Mesenteric fat pad (tissue), 1 donor: Measurements from ENCODE around the gene CACNB2. TPM values are rescaled to one million over a fixed set of nuclear protein-coding genes. Genes with fewer than 3 reads are reported as not detected.

Experiments
- DNase-seq: peaks from one replicate; pipeline ENCODE4 v3.0.0-alpha.2; 2020; ENCODE audit warnings: low spot score
- total RNA-seq: library from RNA; stranded (reverse); fragmentation: NEBNext Ultra II Directional; extraction: Animal tissue kit (Norgen Biotek cat#: 25700); gene quantifications from one replicate; pipeline ENCODE4 v1.2.1, GENCODE V29; 2021
- donor health status: DM: yes; HTN: yes; CAD: no.

The CACNB2 gene
- total RNA-seq, 1 donor from 2014 or later, result 0.19 TPM

- no peak for DNase-seq
These were observed 141.9 kb downstream of the CACNB2 start for GRCh38 chr10:18282094-18282493.

GRCh38 chr10:18290651-18291313, 150.6 kb downstream of the CACNB2 start:
- DNase-seq, result no peak

- no peak for DNase-seq
These were observed 153.6 kb downstream of the CACNB2 start for GRCh38 chr10:18293536-18294510.

GRCh38 chr10:18294633-18295032, 154.4 kb downstream of the CACNB2 start:
- DNase-seq, result no peak

- no peak for DNase-seq
These were observed 157.4 kb downstream of the CACNB2 start for GRCh38 chr10:18297659-18298058.

GRCh38 chr10:18298256-18298655, 158.0 kb downstream of the CACNB2 start:
- no peak for DNase-seq

GRCh38 chr10:18303851-18304801, 163.9 kb downstream of the CACNB2 start:
- DNase-seq, result no peak

GRCh38 chr10:18306031-18306430, 165.8 kb downstream of the CACNB2 start:
- no peak for DNase-seq

GRCh38 chr10:18308600-18308999, 168.4 kb downstream of the CACNB2 start:
- no peak for DNase-seq

GRCh38 chr10:18310761-18311160, 170.5 kb downstream of the CACNB2 start:
- no peak for DNase-seq

GRCh38 chr10:18312374-18313139, 172.3 kb downstream of the CACNB2 start:
- no peak for DNase-seq

- no peak for DNase-seq
These were observed 172.9 kb downstream of the CACNB2 start for GRCh38 chr10:18313140-18313530.

GRCh38 chr10:18313626-18314025, 173.4 kb downstream of the CACNB2 start:
- no peak for DNase-seq

GRCh38 chr10:18319628-18320027, 179.4 kb downstream of the CACNB2 start:
- DNase-seq, result no peak

GRCh38 chr10:18321371-18321770, 181.1 kb downstream of the CACNB2 start:
- no peak for DNase-seq

GRCh38 chr10:18323916-18324315, 183.7 kb downstream of the CACNB2 start:
- no peak for DNase-seq

GRCh38 chr10:18325410-18325809, 185.2 kb downstream of the CACNB2 start:
- no peak for DNase-seq

- no peak for DNase-seq
These were observed 185.8 kb downstream of the CACNB2 start for GRCh38 chr10:18325889-18326531.

- no peak for DNase-seq
These were observed 188.7 kb downstream of the CACNB2 start for GRCh38 chr10:18328941-18329340.

GRCh38 chr10:18332048-18332447, 191.8 kb downstream of the CACNB2 start:
- DNase-seq, result no peak
